GM18502 (cell line): Measurements from ENCODE around the gene NUDT22.

Experiments
- ATAC-seq: cut with Tn5 transposase; IDR thresholded peaks from one replicate; pipeline ENCODE4 v1.9.1; 2021; ENCODE audit warnings: mild to moderate bottlenecking; ENCODE audit not compliant: unreplicated experiment, poor library complexity

Gene NUDT22

DNA sequence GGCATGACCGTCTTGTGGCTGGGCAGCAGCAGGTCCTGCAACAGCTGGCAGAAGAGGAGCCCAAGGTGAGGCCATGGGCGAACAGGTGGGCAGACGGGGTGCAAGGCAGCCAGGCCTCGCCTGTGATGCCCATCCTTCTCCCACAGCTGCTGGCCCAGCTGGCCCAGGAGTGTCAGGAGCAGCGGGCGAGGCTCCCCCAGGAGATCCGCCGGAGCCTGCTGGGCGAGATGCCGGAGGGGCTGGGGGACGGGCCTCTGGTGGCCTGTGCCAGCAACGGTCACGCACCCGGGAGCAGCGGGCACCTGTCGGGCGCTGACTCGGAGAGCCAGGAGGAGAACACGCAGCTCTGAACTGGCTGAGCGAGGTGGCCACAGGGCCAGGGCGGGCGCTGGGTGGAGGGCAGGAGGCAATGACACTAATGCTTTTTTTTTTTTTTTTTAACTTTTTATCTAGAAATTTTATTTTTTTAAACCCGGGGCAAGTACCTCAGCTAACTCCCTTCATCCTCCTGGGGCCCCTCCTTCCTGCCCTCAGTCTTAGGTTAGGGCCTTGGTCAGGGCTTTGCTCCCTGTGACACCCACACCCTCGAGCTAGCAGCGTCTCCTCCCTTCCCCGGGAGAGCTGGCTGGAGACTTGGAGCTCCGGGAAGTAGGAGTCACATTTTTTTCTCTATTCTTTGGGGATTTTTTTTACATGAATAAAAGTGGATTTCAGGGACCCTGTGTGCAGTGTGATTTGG, 41.3 kb downstream of the NUDT22 start:
- ATAC-seq = no peak

DNA sequence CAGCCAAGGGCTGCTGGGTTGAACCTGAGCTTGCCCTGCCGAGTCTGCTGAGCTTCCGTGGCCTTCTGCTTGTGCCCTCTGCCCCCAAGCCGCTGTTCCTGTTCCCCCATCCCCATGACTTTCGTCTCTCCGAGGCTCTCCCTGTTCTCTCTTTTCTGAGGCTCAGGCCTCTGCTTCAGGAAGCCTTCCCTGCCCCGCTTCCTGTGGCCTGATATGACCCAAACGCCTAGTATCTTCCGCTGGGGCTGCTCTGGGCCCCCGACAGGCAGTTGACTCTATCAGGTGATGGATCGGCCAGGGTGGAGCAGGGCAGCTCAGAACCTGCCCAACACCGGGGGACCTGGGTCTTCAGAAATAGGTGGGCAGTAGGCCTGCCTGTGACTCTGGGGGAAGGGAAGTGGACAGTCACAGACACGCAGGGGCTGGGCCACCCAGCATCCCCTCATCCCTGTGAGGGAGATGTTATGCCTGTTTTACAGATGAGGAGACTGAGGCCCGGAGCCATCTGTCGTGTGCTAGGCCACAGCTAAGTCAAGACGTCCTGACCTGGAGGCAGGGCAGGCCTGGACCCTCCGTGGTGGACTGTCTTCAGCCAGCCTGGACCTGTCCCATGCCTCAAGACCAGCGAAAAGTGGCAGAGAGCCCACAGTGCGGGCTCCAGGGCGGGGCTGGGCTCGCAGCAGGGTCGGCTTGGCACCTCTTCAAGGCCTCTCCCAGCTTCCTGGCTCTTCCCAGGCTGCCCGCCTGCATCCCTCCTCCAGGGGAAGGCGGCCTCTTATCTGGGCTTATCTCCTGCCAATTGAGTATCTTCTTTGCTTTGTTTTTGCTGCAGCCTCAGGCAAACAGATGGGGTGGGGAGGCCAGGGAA, 42.2 kb downstream of the NUDT22 start:
- no peak for ATAC-seq

DNA sequence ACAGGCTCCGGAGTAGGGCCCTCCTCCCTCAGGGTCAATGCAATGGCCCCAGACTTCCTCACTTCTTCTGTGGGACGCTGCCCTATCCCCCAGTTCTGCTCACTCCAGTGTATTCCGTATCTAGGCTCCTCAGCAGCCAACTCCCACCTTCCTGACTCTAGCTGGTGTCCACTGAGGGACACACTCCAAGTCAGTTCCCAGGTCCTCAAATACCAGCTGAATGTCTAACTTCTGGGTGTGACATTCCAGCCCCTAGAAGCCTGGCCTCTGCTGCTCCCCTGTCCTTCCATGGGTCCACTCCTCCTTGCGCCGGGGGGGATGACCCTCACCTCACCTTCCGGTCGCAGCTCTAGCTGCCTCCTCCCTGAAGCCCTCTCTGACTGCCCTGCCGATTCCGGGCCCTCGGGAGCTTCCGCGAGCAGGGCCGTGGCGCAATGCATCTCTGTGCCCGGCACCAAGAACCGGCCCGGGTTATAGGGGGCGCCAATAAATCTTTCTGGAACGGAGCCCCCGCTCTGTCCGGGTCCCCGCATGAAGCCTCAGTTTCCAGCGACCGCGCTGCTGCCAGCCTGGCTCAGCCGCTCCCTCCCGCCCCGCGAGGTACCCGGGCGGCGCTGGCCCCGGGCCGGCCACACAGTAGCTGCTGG, 42.9 kb downstream of the NUDT22 start:
- peak; percentile 8 for ATAC-seq

DNA sequence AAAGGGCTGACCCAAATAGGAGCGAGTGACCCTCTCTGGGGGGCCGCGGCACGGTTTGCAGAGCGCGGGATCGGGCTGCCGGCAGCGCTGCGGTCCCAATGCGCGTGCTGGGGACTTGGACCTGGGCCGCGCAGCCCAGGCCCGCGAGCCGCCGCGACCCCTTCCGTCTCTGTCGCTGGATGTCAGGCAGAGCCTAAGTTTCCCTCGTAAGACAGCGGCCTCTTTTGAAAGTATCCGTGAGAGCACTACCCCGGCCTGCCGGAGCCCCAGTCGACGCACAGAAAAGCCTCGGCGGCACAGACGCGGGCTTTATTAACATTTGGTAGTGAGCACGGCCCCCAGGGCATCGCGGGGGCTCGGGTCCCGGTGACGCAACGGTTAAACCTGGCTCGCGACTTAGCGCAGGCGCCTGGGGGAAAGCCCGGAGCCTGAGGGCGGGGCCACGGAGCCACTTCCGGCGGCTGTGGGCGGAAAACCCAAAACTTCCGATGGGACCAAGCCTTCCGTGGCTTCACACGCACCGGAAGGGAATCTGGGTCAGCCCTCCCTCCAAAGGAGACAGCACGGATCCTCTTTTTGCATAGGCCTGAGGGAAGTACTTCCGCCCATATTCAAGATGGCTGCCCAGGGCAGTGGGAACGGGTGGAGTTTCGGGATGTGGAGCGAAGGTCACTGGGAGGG, 43.6 kb downstream of the NUDT22 start:
- peak; percentile 64 for ATAC-seq

DNA sequence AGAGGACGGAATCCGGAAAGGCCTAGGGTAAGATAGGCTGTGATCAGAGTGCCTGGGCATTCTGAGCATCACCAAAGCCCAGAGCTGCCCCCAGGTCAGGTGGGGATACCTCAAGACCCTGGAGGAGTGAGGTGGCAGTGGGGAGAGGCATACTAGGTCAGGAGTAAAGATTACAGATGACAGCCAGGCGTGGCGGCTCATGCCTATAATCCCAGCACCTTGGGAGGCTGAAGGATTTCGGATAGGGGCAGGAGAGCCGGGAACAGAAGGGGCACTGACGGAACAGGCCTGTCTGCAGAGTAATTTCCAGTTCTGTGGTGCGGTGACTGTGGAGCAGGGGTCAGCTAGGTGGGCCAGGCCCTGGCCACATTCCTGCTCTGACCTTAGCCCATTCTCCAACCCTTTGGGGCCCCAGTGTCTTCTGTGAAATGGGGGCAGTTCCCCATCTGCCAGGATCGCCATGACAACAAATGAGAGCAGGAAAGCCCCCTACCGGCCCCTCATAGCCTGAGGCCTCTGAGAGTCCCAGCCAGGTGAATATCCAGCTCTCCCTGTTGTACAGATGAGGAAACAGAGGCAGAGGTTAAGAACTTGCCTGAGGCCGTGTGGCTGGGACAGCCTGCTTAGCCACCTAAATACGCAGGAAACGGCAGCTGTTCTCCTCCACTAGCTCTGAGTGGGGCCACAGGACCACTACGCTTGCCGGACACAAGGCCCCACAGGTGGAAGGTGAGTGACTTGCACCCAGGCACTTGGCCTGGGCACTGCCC, 49.1 kb downstream of the NUDT22 start:
- ATAC-seq = no peak

DNA sequence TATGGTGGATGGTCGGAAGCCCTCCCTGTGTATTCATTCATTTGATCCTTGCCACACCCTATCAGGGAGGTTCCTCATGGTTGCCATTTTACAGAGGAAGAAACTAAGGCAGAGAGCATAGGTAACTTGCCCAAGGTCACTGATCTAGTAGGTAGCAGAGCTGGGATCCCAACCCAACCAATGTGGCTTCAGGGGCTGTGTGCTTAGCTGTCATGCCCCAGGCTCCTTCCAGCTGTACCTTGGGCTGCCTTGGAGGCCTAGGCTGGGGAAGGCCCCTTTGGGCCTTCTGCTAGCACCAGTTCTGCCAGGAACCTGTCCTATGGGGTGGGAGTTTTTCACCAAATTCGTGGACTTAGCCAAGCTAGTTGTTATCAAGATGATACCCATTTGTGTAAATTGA, 49.8 kb downstream of the NUDT22 start:
- ATAC-seq = no peak

DNA sequence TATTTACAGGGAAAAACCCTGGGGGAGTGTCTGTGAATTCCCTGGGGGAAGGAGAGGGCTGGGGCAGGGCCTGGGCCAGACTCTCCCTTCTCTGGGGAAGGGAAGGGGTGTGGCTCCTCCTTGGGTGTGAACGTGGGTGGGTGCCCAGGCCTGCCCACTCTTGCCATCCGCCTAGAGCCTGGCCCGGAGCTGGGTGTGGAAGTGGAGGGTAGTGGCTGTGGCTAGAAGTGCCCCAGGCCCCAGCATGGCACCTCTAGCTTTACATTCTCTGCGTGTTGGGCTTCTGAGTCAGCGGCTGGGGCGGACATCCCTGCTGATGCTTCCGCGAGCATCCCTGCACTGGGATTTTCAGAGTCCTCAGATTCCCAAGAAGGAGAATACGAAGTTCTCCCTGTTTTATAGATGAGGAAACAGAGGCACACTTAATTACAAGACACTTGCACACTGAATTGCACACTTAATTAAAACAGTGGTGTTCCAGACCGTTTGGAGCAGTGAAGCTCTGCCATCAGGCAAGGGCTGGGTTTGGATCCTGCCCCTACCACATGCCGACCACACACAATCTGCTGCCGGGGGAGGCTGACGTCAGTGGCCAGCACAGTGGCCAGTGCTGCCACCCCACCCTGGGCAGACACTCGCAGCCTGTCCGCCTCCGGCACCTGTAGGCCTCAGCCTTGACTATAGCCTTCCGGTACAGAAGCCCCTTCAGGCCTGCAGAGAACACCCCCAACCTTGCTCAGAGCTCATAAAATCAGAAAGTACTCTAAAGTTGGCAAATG, 50.8 kb downstream of the NUDT22 start:
- ATAC-seq = no peak

DNA sequence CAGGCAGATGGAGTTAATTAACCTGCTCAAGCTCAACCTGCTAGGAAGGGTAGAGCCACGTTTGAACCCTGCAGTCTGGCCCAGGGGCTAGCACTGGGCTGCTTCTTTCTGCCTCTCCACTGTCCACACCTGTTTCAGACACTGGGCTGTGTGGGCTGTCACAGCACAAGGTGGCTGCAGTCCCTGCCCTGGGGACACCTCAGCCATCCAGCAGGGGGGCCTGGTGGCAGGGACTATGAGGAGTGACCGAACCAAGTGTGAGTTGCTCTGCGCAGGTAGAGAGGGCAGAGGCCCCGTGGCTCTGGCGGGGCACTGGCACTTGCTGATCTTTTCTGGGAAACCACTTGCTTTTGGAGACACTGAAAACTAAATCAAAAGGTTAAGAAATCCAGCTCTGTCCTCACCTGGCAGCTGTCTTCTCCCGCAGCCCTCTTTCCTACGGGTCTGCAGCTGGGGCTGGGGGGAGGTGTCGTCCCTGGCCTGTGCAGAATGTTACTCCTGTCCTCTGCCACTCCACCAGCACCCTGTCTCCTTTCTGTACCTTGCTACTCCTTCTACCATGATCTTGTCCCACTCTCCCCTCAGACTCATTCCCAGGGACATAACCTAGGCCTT, 52.6 kb downstream of the NUDT22 start:
- ATAC-seq = no peak
